GM21526 (cell line): ENCODE results near the gene CCL27.
"Not testable (repeated sequence)": the region's sequence is repeated elsewhere in the genome, so short reads cannot be mapped to it uniquely, and the experiment has no call there.

Experiments used
- ATAC-seq: cut with Tn5 transposase; IDR thresholded peaks from one replicate; pipeline ENCODE4 v1.9.1; 2021; ENCODE audit warnings: moderate library complexity; ENCODE audit not compliant: unreplicated experiment, low FRiP score

CCL27 gene

GRCh38 chr9:34651876-34652601, 10.4 kb downstream of the CCL27 start, which contains the start of gene IL11RA:
Gene IL11RA (plus strand): TSS chr9:34652185. CDS start chr9:34655218, 3,033 bp downstream.
- no peak for ATAC-seq

GRCh38 chr9:34651321-34651720, 11.1 kb downstream of the CCL27 start:
- no peak for ATAC-seq

GRCh38 chr9:34650816-34651215, 11.6 kb downstream of the CCL27 start:
- no peak for ATAC-seq

- no peak for ATAC-seq
Observed at GRCh38 chr9:34648673-34649072, 13.8 kb downstream of the CCL27 start.

GRCh38 chr9:34647651-34648050, 14.8 kb downstream of the CCL27 start:
- ATAC-seq, result no peak

GRCh38 chr9:34647084-34647403, 15.4 kb downstream of the CCL27 start:
- no peak for ATAC-seq

GRCh38 chr9:34646211-34647083, 16.0 kb downstream of the CCL27 start, which contains the start of gene GALT:
Gene GALT (plus strand): TSS chr9:34646675. CDS start chr9:34646705, 30 bp downstream.
- peak; percentile 76 for ATAC-seq

GRCh38 chr9:34644766-34645314, 17.6 kb downstream of the CCL27 start:
- no peak for ATAC-seq

GRCh38 chr9:34642679-34643078, 19.8 kb downstream of the CCL27 start:
- ATAC-seq, result no peak

- not testable (repeated sequence) for ATAC-seq
Observed at GRCh38 chr9:34639322-34639721, 23.1 kb downstream of the CCL27 start.

GRCh38 chr9:34638138-34638445, 24.4 kb downstream of the CCL27 start:
- ATAC-seq, result no peak

- peak; percentile 82 for ATAC-seq
Observed at GRCh38 chr9:34637356-34638137, 24.9 kb downstream of the CCL27 start, which contains the start of gene SIGMAR1. Gene SIGMAR1 (minus strand): TSS chr9:34637787. CDS start chr9:34637697, 90 bp downstream.

GRCh38 chr9:34636791-34637355, 25.6 kb downstream of the CCL27 start:
- ATAC-seq, result no peak

- no peak for ATAC-seq
Observed at GRCh38 chr9:34635556-34635955, 26.9 kb downstream of the CCL27 start.

GRCh38 chr9:34634551-34635248, 27.8 kb downstream of the CCL27 start:
- no peak for ATAC-seq

GRCh38 chr9:34633851-34634550, 28.5 kb downstream of the CCL27 start:
- no peak for ATAC-seq

GRCh38 chr9:34633166-34633565, 29.3 kb downstream of the CCL27 start:
- ATAC-seq, result no peak

GRCh38 chr9:34630402-34631154, 31.9 kb downstream of the CCL27 start:
- ATAC-seq, result no peak

- ATAC-seq, result no peak
Observed at GRCh38 chr9:34629491-34629808, 33.0 kb downstream of the CCL27 start.
